DMS79 (cell line): ENCODE measurements around the gene FSTL4.

Experiments used
- DNase-seq: peaks from one replicate; lab custom pipeline; 2025; lab: John Stamatoyannopoulos, UW

FSTL4 gene

GRCh38 chr5:133612249-133612860, at the start of gene FSTL4:
Gene FSTL4, minus strand, starts transcription at chr5:133612541.
- DNase-seq = no peak

DNA sequence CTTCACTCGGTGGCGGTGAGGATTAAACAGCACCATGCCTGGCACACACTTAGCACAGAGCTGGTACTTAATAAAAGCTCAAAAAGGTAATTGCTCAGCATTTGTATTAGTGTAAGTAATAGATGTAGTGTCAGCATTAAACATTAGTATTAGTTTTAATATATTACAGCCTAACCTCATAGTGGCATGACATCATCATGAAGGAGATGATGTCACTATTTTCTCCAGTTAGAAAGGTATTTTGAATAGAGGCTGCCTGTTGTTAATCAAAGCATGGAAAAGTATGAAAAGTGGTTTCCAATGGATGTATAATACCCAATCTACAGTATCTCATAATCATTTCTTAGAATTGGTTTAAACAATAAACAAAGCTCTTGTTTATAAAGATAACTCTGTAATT, 49.0 kb upstream of the FSTL4 start:
- no peak for DNase-seq

GRCh38 chr5:133658327-133658726, 46.0 kb upstream of the FSTL4 start:
- no peak for DNase-seq

DNA sequence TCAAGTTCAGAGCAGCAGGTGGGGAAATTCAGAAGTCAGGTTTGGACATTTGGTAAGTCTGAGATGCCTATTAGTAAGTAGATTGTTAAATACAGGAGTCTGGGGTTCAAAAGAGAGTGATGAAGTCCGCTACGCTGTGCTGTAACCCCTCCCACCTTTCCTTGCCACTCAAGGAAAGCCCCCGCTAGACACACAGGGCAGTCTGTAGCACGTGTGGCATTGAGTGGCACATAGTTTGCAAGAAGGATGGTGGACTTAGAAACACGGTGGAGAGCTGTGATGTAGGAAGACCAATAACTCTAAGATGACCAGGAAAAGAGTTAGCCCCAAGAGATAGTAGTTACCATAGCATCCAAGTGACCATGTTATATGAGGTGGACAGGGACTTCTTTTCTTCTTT, 44.7 kb upstream of the FSTL4 start:
- DNase-seq = no peak

GRCh38 chr5:133655966-133656365, 43.6 kb upstream of the FSTL4 start:
- DNase-seq = no peak

GRCh38 chr5:133653760-133654049, 41.4 kb upstream of the FSTL4 start:
- no peak for DNase-seq

- DNase-seq = no peak
These were observed 40.8 kb upstream of the FSTL4 start for GRCh38 chr5:133652951-133653759.

DNA sequence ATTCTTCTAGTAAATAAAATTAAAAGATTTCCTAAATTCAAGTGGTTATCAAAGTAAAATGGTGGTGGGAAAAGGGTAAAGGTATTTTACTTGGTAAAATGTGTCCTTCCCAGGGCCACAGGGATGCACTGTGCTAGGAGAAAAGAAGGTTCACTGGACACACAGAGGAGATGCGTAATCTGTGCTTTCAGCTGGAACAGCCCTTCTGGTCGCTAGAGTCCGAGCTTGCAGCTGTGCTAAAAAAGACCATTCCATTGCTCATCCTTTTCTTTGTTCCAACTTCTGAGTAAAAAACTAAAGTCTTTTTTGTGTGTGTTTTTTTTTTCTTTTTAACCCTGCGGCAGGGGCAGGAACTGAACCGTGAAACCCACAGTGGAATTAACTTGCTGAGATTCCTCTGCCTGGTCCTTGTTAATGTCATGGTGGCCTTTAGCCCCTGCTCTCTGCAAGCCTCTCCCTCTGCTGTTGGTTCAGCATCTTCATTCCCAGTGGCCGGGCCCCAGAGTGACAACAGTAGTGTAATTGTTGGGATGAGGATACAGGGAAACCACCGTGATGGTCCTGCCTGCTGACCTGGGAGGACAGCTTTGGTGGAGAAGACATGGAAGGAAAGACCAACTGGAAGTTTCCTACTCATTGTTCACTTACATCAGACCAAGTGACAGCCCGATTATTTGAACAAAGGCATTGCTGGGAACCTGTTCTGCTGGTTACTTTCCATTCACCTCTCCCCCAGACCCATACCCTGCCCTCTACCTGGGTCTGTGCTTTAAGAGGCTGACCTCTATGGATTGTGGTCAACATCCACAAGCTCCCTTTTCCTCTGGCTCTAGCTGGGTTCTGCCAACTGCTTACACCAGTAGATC, 31.9 kb upstream of the FSTL4 start:
- no peak for DNase-seq

DNA sequence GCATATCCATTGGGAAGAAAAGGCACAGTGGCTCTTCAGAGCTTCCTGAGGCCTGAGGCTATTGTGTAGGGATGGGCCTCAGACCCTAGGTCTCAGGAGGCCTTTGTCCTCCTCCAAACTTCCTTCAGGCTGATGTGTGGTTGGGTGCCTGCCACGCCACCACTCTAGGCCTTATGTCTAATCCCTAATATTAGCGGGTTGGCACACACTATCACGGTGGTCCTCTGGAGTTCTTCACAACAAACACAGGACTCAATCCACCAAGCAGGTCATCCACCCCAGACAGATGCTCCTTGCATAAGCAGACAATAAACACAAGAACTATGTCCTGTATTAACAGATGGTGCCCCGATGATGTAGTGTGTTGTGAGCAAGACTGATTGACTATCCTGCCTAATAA, 31.0 kb upstream of the FSTL4 start:
- no peak for DNase-seq

DNA sequence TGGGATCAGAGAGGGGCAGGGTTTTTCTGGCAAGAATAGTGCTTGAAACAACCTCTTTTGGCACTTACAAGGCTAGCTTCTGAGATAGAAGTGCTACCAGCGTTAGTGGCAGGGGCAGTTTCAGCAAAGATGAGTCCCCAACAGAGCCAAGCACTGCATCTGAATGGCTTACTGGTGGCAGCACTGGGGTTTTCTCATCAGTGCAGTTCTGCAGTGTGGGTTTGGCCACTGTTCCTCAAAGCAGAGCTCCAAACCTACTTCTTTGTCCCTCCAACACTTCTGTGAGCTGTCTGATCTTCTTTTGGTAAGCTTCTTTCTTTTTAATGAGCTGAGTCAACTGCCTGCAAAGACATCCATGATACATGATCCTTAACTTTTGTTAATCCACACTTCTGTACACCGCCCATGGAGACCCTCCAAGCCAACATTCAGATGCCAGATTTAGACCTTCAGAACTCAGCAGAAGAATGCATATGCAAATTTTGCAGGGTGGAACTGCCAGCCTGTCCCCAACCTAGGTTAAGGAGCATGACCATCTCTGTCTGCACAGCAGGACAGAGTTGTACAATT, 29.9 kb upstream of the FSTL4 start:
- DNase-seq = no peak

DNA sequence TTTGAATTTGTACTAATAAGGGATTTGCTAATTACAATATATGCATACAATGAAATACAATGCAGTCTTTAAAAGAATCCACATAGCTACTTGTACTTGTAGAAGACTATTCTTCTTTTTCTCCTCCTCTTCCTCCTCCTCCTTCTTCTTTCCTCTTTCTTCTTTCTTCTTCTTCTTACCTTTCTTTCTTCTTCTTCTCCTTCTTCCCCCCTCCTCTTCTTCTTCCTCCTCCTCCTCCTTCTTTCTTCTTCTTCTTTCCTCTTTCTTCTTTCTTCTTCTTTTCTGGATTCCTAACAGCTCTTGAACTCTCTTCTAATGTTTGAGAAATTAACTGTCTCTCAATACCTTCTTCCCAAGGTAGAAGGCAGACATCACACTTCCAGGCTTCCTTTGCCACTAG, 29.3 kb upstream of the FSTL4 start:
- no peak for DNase-seq

DNA sequence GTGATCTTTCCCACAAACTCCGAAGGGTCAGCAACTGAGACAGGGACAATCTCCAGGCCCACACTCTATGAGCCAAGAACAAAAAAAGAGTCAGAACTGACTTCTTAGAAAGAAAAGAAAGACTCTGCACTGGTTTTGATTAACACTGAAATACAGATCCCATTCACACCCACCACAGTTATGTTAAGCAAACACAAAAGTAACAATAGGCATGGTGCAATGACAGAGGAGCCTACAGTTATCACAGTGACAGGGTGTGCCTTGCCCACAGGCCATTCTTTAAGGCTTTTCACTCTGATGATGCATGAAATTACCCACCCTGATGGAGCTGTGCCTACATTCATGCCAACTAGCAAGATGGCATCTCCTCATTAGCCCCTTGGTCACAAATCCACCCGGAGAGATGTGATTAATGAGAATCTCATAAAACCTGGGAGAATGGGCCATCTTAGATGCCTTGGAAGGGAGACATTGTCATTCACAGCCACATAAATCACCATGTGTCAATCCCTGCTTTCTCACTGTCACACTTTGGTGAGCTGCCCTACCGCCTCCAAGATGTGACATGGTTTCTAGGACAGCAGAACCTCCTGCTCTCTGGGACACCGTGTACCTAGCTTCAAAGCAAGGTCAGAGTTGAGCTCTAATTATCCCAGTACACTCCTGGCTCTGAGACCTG, 27.6 kb upstream of the FSTL4 start:
- DNase-seq = no peak

DNA sequence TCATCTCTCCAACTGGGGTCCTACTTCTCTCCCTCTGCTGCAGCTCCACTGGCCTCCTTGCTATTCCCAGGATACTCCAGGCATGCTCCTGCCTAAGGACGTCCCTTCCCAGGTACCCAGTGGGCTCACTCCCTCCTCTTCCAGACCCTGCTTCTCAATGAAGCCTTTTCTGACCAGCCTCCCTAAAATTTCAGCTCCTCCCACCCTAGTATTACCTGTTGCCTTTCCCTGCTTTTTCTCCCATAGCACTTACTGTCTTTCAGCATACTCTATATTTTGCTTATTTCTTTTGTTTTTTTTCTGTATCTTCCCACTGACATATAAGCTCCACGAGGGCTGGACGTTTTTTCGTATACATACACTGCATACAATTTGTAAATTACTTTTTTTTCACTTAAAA, 26.1 kb upstream of the FSTL4 start:
- DNase-seq = no peak

- DNase-seq = no peak
These were observed 24.9 kb upstream of the FSTL4 start for GRCh38 chr5:133637206-133637605.

GRCh38 chr5:133635051-133635450, 22.7 kb upstream of the FSTL4 start:
- DNase-seq = no peak

DNA sequence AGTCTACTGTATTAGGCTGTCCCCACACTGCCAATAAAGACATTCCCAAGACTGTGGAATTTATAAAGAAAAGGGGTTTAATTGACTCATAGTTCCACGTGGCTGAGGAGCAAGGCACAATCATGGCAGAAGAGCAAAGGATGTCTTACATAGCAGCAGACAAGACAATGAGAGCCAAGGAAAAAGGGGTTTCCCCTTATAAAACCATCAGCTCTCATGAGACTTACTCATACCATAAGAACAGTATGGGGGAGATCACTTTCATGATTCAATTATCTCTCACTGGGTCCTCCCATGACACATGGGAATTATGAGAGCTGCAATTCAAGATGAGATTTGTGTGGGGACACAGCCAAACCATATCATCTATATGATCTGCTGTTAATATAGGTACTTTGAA, 14.8 kb upstream of the FSTL4 start:
- DNase-seq = no peak

- no peak for DNase-seq
These were observed 12.0 kb upstream of the FSTL4 start for GRCh38 chr5:133624316-133624715.

- DNase-seq = no peak
These were observed 5.8 kb upstream of the FSTL4 start for GRCh38 chr5:133618141-133618540.

DNA sequence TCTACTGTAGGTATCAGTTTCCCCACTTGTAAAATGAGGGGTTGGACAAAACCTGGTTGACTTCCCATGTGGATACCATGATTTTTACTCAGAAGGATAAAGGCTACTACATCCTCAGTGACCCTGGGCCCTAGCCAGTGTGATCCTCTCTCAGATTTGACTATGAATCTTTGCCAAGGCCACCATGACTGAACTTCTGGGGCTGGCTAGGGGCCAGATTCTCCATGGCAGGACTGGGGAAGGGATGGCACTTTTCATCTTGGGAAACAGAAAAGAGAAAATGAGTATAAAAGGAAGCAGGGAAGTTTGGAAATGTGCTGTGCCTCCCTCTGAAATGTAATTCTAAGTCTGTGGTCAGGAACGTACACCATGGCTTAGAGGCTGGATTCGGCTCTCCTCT, 1.4 kb upstream of the FSTL4 start:
- DNase-seq = no peak

GRCh38 chr5:133613184-133613583, 843 bp upstream of the FSTL4 start:
- no peak for DNase-seq

GRCh38 chr5:133611357-133612248, 738 bp downstream of the FSTL4 start:
- no peak for DNase-seq
